A204.1 (cell line): ENCODE measurements around the gene SMTN.

Source experiments
- FAIRE-seq: peaks from 2 replicates; lab custom pipeline; 2012; peaks lifted over from hg19 to GRCh38; lab: Jason Lieb, UNC

The SMTN gene

DNA sequence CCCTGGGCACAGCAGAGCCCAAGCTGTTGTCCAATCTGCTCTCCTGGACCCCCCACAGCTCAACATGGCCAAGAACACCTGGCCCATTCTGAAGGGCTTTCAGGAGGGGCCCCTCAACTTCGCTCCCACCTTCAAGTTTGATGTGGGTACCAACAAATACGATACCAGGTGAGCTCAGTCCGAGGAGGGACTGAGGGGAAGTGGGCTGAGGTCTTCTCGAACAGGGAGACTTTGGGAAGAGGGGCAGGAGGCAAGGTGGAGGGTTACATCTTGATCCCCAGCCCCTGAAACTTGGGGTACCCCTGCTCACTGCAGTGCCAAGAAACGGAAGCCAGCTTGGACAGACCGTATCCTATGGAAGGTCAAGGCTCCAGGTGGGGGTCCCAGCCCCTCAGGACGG is 47.0 kb downstream of the SMTN start:
- no peak for FAIRE-seq

DNA sequence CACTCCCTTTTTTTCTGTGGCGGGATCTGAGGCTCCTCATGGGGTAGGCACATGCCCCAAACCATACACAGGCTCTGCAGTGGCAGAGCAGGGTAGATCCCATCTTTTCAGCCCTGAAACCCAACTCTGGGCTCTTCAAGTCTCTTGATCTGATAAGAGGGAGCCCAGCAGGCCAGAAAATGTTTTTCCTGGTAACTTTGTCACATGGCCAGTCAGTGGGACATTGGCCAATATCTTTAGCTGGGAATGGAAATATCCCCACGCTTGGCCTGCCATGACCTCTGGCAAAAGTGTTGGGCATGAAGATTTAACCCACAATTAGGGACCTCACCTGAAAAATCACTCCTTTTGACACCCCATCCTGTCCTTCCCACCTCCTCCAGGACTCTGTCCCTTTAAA is 49.8 kb downstream of the SMTN start:
- FAIRE-seq = no peak

DNA sequence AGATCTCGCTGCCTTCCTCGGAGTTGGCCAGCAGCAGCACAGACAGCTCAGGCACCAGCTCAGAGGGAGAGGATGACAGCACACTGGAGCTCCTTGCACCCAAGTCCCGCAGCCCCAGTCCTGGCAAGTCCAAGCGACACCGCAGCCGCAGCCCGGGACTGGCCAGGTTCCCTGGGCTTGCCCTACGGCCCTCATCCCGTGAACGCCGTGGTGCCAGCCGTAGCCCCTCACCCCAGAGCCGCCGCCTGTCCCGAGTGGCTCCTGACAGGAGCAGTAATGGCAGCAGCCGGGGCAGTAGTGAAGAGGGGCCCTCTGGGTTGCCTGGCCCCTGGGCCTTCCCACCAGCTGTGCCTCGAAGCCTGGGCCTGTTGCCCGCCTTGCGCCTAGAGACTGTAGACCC is 52.8 kb downstream of the SMTN start:
- FAIRE-seq = no peak

DNA sequence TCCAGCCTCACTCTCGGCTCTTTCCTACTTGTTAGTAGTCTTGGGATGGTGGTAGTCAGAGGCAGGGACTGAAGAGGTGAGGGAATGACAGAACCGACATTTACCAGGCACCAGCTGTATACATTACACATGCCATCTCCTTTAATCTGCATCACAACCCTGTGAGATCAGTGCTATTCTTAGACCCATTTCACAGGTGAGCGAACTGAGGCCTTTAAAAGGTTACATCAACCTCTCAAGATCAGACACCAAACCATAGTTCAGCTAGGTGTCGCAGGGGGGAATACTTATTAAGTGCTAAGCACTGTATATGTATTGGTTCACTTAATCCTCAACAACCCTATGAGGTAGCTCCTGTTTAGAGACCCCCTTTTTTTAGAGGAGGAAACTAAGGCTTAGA is 53.6 kb downstream of the SMTN start:
- FAIRE-seq = no peak

DNA sequence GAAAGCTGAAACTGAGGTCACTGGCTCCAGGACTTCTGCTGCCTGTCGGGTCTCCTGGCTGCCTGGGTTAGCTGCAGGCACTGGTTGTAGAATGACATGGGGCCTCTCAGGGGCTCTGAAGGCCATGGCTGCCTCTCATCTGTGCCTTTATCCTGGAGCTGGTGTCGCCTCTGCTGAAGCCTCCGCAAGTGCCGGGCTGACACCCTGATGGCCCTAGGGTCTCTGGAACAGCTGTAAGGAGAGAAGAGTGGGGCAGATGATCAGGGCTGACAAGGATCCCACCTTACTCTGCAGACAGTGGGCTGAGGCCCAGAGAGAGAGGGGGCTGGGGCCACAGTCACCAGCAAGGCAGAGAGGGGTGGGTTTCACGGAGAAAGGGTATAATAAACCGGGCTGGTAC is 54.6 kb downstream of the SMTN start:
- FAIRE-seq = no peak

DNA sequence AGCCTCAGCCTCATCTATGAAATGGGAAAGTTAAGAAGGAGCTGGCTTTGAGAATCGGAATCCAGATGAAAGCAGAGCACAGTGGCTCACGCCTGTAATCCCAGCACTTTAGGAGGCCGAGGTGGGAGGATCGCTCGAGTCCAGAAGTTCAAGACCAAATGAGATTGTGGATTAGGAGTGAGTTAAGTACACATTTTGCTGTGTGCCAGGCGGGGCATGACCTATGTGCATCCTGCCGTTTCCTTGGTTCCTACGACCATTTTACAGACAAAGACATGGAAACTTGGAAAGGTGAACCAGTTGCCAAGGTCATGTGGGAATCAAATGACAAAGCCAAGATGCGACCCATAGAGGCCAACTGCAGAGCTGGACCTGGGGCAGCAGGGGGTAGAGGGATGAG is 55.0 kb downstream of the SMTN start:
- FAIRE-seq = no peak

DNA sequence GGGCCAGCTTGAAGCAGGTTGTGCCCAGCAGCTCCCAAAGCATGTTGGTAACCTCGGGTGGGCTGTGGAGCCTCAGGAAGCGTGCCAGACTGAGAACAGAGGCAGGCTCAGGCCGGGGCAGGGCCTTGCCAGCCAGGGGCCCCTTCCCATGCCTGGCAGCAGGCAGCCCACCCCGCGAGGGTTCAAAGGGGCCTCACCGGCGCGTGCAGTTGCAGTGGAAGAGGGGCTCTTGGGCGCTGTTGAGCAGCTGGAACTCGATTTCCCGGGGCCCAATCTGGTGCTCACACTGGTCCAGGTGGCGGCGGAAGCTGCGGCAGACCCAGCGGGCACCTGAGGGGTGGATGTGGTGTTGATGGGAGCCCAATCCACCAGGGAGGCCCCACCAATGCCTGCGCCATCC is 55.6 kb downstream of the SMTN start:
- no peak for FAIRE-seq

DNA sequence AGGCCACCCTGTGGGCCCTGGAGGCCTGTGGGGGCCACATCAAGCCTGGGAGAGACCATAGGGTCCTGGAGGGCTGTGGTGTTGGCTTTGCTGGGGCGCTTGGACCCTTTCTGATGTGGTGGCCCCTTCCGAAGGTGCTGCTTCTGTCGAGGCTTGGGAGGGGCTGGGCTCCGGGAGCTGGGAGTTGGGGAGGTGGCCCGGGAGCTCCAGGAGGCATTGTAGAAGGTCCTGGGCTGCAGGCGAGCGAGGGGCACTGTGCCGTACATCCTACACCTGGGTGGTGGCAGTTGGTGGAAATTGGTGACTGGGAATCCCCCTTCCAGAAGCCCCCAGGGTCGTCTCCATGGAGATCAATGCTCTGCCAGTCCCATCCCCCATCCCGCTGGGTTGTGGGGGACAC is 56.6 kb downstream of the SMTN start:
- FAIRE-seq = no peak

DNA sequence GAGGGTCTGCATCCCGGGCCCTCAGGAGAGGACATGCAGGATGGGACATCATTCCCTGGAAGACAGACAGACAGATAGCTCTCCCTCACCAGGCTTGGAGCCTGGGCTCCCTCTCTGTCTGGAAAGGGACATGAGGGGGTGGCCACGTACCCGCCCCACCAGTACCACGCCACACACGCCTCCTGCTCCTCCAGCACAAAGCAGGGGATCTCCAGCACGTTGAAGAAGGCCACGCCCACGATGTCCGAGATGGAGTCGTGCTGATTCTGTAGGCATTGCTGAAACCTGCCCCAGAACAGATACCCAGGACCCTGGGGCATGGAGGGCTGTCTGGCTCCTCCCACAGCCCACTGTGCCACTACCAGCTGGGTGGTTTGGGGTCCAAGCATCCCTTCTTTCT is 57.0 kb downstream of the SMTN start:
- no peak for FAIRE-seq

DNA sequence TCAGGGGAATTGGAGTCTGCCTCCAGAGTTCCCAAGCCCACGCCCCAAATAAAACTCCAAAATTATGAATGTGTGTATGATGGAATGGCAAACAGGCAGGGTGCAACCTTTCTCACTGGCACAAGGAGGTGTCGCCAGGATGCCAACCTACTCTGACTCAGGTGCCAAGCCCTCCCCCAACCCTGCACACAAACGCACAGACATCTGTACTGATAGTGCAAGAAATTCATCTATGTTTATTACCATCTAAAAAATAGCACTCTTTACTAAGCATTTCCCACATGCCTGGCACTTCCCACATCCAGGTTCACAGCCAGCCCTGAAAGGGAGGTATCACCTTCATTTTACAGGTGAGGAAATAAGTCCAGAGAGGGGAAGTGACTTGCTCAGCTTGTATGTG is 57.9 kb downstream of the SMTN start:
- no peak for FAIRE-seq

DNA sequence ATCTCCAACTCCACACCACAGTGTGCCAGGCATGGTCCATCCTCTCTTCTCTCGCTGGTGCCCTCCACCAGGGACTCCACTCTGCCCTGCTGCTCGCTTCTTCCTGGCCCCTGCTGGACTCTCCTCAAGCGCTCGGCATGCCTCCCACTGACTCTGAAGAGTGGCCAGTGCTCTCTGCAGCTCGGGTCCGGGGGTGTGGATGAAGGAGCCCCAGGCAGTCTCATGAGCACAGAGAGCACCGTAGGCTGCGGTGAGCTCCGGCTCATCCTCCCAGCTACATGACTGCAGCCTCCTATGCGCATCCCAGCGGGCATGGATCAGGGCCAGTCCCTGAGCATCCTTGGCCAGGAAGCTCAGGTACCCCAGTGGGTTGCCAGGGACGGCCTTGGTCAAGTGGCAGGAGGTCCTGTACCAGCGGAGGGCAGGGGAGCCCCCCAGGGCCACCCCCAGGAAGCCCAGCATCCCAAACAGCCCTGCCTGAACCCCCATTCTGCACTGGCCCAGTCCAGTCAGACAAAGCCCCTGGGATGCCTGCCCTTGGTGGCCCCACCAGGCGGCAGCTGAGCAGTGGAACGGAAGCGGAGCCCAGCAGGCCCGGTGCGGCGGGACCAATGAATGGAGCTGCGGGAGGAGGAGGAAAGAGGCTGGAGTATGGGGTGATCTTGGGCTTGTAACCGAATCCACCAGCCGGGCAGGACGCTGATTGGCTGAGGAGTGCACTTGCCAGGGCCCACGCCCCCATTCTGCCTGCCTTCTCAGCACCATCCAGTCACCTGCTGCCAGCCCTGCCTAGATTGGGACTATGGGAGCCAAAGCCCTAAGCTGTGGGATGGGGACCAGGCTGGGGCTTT is 59.0 kb downstream of the SMTN start, which contains the start of gene PLA2G3:
TSS of gene PLA2G3 (minus strand) at position 643 of the 851 bp plus-strand sequence. CDS start at position 489, 154 bp downstream.
- FAIRE-seq = no peak

DNA sequence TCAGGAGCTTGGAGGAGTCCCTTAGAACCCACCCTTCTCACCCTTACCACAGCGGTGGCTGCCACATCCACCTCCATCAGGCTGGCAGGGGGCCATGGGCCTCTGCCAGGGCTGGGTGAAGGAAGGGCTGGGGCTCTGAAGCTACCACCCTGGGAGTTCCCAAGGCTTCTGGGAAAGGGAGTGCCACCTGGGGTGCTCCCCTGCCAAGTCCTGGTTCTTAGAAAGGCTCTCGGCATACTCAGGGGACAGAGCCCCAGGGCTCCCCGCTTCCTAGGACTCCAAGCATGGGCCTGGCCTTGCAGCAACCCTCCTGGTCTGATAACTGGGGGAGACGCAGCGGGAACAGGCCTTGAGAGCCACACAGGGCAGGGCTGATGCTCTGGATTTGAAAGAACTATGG is 59.6 kb downstream of the SMTN start:
- no peak for FAIRE-seq

DNA sequence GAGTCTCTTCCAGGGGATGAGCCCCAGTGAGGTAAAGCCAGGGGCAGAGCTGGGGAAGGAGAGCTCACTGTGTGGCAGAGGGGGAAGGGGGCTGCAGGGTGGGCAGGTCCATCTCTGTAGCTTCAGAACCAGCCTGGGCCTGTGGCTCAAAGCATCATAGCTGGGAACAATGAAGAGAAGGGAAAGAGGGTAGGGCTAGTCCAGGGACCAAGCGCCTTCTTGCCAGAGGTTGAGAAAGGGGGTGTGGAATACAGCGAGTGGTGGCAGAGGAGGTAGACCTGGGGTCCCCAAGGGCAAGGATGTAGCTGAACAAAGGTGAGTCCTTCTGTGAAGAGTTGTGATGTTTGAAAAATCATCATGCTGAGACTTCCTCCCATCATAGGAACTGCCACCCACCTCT is 60.4 kb downstream of the SMTN start:
- no peak for FAIRE-seq

DNA sequence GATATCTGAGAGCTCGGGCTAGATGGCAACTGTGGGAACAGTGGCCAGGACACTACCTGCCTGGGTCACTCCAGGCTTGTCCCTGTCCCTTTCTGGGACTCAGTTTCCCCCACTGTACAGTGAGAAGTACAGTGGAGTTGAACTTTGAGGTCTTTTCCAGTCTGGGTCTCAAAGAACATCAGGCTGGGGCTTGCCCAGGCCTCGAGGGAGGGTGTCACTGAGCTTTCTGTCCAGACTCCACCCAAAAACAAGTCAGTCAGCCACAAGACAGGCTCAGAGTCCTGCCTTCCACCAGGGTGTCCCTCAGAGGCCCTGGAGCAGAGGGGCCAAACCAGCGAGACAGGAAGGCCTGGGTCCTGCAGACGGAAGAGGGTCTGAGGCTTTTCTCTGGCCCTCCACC is 61.2 kb downstream of the SMTN start:
- FAIRE-seq = no peak

DNA sequence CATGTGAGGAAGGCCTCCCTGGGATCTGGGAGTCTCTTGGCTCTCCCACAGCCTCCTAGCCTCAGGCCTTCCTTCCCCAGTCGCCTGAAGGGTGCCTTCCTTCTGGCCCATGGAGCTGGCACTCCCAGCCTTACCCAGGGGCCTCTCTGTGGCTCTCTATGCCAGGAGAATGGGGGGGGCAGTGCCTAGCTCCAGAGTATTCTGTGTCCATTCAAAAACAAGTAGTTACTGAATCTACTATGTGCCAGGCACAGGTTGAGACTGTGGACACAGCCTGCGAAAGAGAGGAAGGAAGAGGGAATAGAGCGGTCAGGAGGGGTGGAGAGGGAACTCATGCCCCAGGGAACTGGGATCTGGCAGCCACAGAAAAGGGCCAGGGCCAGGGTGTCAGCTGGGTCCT is 61.9 kb downstream of the SMTN start:
- no peak for FAIRE-seq

DNA sequence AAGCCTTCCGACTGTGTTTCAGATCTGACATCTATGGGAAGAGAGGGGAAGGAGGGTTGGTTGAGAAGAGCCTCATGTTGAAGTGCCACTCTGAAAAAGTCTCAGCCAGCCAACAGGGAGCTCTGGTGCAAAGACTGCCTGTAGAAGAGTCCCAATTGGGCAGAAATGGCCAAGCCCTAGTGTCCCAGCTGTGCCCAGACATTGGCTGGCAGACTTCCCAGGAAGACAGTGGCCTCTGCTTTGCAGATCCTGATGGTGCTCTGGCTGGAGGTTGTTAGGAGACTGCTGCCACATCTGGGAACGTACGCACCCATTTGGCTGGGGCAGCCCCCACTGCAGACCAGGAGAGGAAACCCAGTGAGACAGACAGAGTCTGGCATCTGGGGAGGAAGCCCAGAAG is 62.4 kb downstream of the SMTN start:
- no peak for FAIRE-seq

DNA sequence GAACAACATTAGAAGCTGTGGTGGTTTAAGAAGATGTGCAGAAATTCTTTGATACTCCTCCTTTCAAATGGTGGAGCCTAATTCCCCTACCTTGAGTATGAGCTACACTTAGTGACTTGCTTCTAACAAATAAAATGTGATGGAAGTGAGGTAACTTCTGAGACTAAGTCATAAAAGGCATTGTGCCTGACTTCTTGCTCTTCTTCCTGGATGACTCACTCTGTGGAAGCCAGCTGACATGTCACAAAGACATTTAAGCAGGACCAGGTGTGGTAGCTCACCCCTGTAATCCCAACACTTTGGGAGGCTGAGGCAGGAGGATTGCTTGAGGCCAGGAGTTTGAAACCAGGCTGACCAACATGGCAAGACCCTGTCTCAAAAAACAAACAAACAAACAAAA is 63.1 kb downstream of the SMTN start:
- FAIRE-seq = no peak

DNA sequence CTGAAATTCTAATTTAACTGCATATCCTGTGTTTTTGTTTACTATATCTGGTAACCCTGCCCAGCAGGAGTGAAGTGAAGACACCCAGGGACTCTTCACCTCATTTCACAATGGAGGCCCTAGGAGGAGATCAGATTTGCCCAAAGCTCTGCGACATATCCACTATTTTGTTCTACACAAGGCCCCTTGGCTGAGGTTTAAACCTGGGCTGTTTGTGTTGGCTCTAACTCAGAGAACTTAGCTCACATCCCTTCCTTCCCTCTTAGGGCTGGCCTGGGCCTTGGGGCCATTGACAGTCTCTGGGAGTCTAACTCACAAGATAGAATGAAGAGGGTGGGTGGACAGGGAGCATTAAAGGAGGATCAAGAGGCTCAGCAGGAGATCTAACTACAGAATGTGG is 67.4 kb downstream of the SMTN start:
- FAIRE-seq = no peak

DNA sequence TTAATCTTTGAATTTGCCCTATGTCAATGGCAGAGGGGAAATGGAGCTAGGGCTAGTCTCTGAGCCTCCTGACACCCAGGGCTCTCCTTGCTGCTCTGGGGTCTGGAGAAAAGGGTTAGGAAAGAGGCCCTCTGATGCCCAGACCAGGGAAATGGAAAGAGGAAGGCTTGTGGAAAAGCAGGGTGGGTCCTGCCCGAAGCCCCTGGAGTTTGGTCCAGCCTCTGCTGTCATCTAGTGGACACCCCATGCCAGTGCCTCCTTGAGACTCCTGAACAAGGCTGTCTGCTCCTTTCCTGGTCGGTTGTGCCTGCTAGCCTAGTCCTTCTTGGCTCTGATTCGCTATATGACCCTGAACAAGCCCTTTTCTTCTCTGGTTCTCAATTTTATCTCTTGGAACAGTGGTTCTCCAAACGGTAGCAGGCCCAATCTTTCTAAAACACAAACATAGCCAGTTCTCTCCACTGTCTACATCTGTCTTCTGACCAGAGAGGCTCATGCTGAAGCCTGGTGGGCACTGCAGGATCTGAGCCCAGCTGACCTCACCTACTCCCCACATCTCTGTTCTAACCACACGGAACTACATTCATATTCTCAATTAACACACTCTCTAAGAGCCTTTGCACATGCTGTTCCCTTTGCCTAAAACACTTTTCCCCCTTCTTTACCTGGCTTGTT is 68.0 kb downstream of the SMTN start:
- peak; percentile 49 for FAIRE-seq

DNA sequence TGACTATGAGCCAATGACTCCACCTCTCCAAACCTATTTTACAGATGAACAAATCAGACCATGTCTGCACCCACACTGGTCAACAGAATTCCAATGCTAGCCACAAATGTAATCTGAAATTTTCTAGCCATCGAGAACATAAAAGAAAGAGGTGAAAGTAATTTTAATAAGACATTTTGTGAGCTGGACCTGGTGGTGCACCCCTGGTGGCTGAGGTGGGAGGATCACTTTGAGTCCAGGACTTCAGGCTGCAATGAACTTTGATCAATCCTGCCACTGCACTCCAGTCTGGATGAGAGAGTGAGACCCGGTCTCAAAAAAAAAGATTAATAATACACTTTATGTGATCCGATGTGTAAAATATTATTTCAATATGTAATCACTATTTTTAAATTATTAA is 69.5 kb downstream of the SMTN start:
- no peak for FAIRE-seq

DNA sequence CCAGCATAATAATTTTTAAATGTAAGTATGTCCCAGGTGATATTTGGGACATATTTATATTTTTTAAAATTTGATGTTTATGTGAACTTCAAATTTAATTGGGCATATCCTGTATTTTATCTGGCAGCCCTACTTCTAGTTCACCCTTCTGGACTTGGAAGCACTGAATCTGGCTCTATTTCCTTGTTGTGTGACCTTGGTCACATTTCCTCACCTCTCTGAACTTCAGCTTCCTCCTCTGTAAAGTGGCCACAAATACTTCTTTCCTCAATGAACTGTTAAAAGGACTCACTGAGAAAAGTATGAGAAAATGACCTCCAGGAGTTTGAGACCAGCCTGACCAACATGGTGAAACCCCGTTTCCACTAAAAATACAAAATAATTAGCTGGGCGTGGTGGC is 70.8 kb downstream of the SMTN start:
- FAIRE-seq = no peak

DNA sequence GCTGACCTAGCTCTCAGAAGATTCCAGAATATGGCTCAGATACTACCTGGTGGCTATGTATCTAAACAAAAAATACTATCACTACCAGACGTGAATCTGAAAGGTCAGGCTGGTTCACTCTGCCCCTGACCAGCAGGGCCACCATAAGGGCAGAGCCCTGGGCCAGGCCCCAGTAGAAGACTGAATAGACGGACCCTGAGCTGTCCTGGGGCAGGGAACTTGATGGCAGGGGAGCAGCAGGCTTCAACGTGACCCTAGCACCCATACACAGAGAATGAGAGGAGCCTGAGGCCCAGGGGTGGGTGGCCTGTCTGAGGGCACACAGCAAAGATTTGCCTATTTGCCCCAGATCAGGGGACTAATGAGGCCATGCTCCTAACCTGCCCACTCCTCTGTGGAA is 72.2 kb downstream of the SMTN start:
- FAIRE-seq = no peak
